ENCODE data around the gene CAPZB. TPM values are rescaled to one million over a fixed set of nuclear protein-coding genes. Genes with fewer than 3 reads are reported as not detected.
A peak's percentile ranks its signal among the peaks of the same experiment; 100 is the strongest.

The CAPZB gene
- total and polyA plus RNA-seq, 7 experiments from 2014 or later, result 216 to 559 (median 327) TPM

GRCh38 chr1:19465650-19466049 lies 19.7 kb downstream of the CAPZB start:
- peak overlapping the region in 9 of 10 donors; percentile 41 to 70 (median 60) for H3K4me3 Mint-ChIP-seq
- POLR2A ChIA-PET, result interaction anchor here (1.2 to 21.6 kb wide), 5 partner anchors 8 to 131 kb away, joined by 3 to 492 read pairs (median 6); partner anchors contain the start of gene CAPZB
- Histone ChIP-seq H3K36me3 (ENCODE audit: control insufficient read depth in 2 of 3, insufficient read depth in 3 of 3, low read length in 3 of 3) (peaks cover 0 to 5% (median 0%) of the 10 kb centered on the region in 3 experiments), H3K27ac (ENCODE audit: low read depth, low read length) (peak overlapping the region; percentile 73), H3K4me1 (ENCODE audit: control insufficient read depth in 2 of 2, insufficient read depth in 2 of 2, low read length in 2 of 2) (peaks cover 93 to 94% of the 10 kb centered on the region in 2 donors), H3K27me3 (ENCODE audit: control insufficient read depth in 2 of 2, insufficient read depth in 2 of 2, low read length in 2 of 2) (no peaks in the 10 kb centered on the region), H3K9me3 (ENCODE audit: control insufficient read depth in 2 of 3, low read length in 3 of 3) (no peaks in the 10 kb centered on the region), H3K4me3 (ENCODE audit: low read length) (no peak overlapping the region)
- no peaks in the 10 kb centered on the region for H3K27me3 Mint-ChIP-seq
- peaks cover 0 to 2% (median 0%) of the 10 kb centered on the region in 11 donors for H3K9me3 Mint-ChIP-seq
- peaks cover 66 to 97% (median 88%) of the 10 kb centered on the region in 7 donors for H3K4me1 Mint-ChIP-seq
- CTCF ChIA-PET, result interaction anchor here (0.7 to 2.3 kb wide), 8 partner anchors 12 to 116 kb away, joined by 3 to 8 read pairs (median 4); partner anchors contain the start of gene CAPZB
- H3K36me3 Mint-ChIP-seq, result peaks cover 0 to 34% (median 7%) of the 10 kb centered on the region in 5 donors
- DNase-seq (no peak), ATAC-seq (no peak)
- H3K27ac Mint-ChIP-seq, result peak overlapping the region; percentile 69 to 97 (median 90)
- intact Hi-C loops (cut with micrococcal nuclease), result no loop called here

- Mint-ChIP-seq H3K4me1 (peaks cover 62 to 95% (median 85%) of the 10 kb centered on the region in 7 donors), H3K4me3 (peak overlapping the region in 9 of 10 donors; percentile 4 to 70 (median 58)), H3K27ac (peak overlapping the region; percentile 69 to 97 (median 90)), H3K27me3 (no peaks in the 10 kb centered on the region), H3K36me3 (peaks cover 0 to 31% (median 7%) of the 10 kb centered on the region in 5 donors), H3K9me3 (peaks cover 0 to 2% (median 0%) of the 10 kb centered on the region in 11 donors)
- intact Hi-C loops (cut with micrococcal nuclease), result no loop called here
- H3K27me3 ChIP-seq (ENCODE audit: control insufficient read depth in 2 of 2, insufficient read depth in 2 of 2, low read length in 2 of 2), result no peaks in the 10 kb centered on the region
- ATAC-seq (no peak), DNase-seq (no peak)
- POLR2A ChIA-PET, result interaction anchor here (1.2 to 21.6 kb wide), 3 partner anchors 17 to 25 kb away, joined by 3 to 492 read pairs (median 4); partner anchors contain the start of gene CAPZB
- peak overlapping the region; percentile 73 for H3K27ac ChIP-seq (ENCODE audit: low read depth, low read length)
- H3K4me1 ChIP-seq (ENCODE audit: control insufficient read depth in 2 of 2, insufficient read depth in 2 of 2, low read length in 2 of 2), result peaks cover 90 to 93% of the 10 kb centered on the region in 2 donors
- no peaks in the 10 kb centered on the region for H3K9me3 ChIP-seq (ENCODE audit: control insufficient read depth in 2 of 3, low read length in 3 of 3)
- H3K36me3 ChIP-seq (ENCODE audit: control insufficient read depth in 2 of 3, insufficient read depth in 3 of 3, low read length in 3 of 3), result no peaks in the 10 kb centered on the region
- no peak overlapping the region for H3K4me3 ChIP-seq (ENCODE audit: low read length)
- CTCF ChIA-PET, result interaction anchor here (0.9 to 2.3 kb wide), 6 partner anchors 14 to 196 kb away, joined by 3 to 8 read pairs (median 4); partner anchors contain the start of gene CAPZB
Measured at GRCh38 chr1:19465123-19465522, 20.2 kb downstream of the CAPZB start.

DNA sequence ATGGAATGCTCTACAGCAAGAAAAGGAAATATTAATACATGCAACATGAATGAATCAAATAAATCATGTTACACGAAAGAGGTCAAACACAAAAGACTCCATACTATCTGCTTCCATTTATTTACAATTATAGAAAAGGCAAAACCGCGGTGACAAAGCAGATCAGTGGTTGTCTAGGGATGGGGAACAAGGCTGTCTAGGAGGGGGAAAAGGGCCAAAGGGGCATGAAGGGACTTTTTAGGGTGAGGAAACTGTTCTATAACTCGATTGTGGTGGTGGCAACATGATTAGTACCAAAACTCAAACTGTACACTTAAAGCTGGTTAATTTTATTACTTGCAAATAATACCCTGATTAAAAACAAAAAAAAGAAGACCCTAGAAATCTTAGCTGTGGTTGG lies 20.6 kb downstream of the CAPZB start:
- peaks cover 0 to 2% (median 0%) of the 10 kb centered on the region in 11 donors for H3K9me3 Mint-ChIP-seq
- DNase-seq (no peak), ATAC-seq (no peak)
- POLR2A ChIA-PET, result interaction anchor here (1.2 to 21.6 kb wide), 3 partner anchors 17 to 24 kb away, joined by 3 to 492 read pairs (median 4); partner anchors contain the start of gene CAPZB
- H3K27ac Mint-ChIP-seq, result peak overlapping the region; percentile 69 to 97 (median 90)
- Histone ChIP-seq H3K9me3 (ENCODE audit: control insufficient read depth in 2 of 3, low read length in 3 of 3) (no peaks in the 10 kb centered on the region), H3K4me1 (ENCODE audit: control insufficient read depth in 2 of 2, insufficient read depth in 2 of 2, low read length in 2 of 2) (peaks cover 90 to 93% of the 10 kb centered on the region in 2 donors), H3K4me3 (ENCODE audit: low read length) (no peak overlapping the region), H3K36me3 (ENCODE audit: control insufficient read depth in 2 of 3, insufficient read depth in 3 of 3, low read length in 3 of 3) (no peaks in the 10 kb centered on the region), H3K27ac (ENCODE audit: low read depth, low read length) (peak overlapping the region; percentile 73), H3K27me3 (ENCODE audit: control insufficient read depth in 2 of 2, insufficient read depth in 2 of 2, low read length in 2 of 2) (no peaks in the 10 kb centered on the region)
- H3K27me3 Mint-ChIP-seq, result no peaks in the 10 kb centered on the region
- peaks cover 62 to 95% (median 85%) of the 10 kb centered on the region in 7 donors for H3K4me1 Mint-ChIP-seq
- peaks cover 0 to 32% (median 7%) of the 10 kb centered on the region in 5 donors for H3K36me3 Mint-ChIP-seq
- intact Hi-C loops (cut with micrococcal nuclease), result no loop called here
- H3K4me3 Mint-ChIP-seq, result peak overlapping the region; percentile 35 to 70 (median 58)
- CTCF ChIA-PET, result interaction anchor here (0.9 to 2.3 kb wide), 5 partner anchors 17 to 196 kb away, joined by 3 to 8 read pairs (median 5); no protein-coding TSS in a partner anchor

DNA sequence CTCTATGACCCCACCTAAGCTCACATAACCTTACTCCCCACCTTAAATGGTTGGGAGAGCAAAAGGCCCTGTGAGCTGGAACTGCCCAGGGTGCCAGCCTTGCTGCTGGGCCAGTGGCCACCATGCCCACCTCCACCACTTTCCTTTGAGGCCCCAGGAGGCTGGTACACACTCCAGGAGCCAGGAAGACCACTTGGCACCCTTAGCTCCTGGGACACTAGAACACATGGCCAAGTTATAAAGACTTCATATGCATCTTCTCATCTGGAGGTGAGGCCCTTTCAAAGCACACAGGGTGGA lies 21.9 kb downstream of the CAPZB start:
- ATAC-seq, result no peak
- peak overlapping the region; percentile 86 to 98 (median 95) for H3K27ac Mint-ChIP-seq
- CTCF ChIA-PET, result interaction anchor here (0.6 to 1.5 kb wide), 4 partner anchors 14 to 188 kb away, joined by 3 to 5 read pairs (median 4); no protein-coding TSS in a partner anchor
- peaks cover 62 to 95% (median 85%) of the 10 kb centered on the region in 7 donors for H3K4me1 Mint-ChIP-seq
- no peak for DNase-seq
- peaks cover 0 to 32% (median 7%) of the 10 kb centered on the region in 5 donors for H3K36me3 Mint-ChIP-seq
- H3K27me3 ChIP-seq (ENCODE audit: control insufficient read depth in 2 of 2, insufficient read depth in 2 of 2, low read length in 2 of 2), result no peaks in the 10 kb centered on the region
- intact Hi-C loops (cut with micrococcal nuclease), result loop anchor here (1.0 to 2.0 kb wide), 7 partner anchors 9 to 137 kb away; partner anchors contain the start of gene CAPZB (in 1 of the 2)
- POLR2A ChIA-PET, result interaction anchor here (0.6 to 21.6 kb wide), 12 partner anchors 9 to 136 kb away, joined by 3 to 492 read pairs (median 4); partner anchors contain the start of gene CAPZB
- H3K9me3 ChIP-seq (ENCODE audit: control insufficient read depth in 2 of 3, low read length in 3 of 3), result no peaks in the 10 kb centered on the region
- H3K4me3 ChIP-seq (ENCODE audit: low read length), result peak overlapping the region; percentile 49
- H3K9me3 Mint-ChIP-seq, result peaks cover 0 to 2% (median 0%) of the 10 kb centered on the region in 11 donors
- H3K36me3 ChIP-seq (ENCODE audit: control insufficient read depth in 2 of 3, insufficient read depth in 3 of 3, low read length in 3 of 3), result no peaks in the 10 kb centered on the region
- peak overlapping the region; percentile 84 for H3K27ac ChIP-seq (ENCODE audit: low read depth, low read length)
- H3K4me3 Mint-ChIP-seq, result peak overlapping the region; percentile 66 to 87 (median 82)
- peaks cover 90 to 93% of the 10 kb centered on the region in 2 donors for H3K4me1 ChIP-seq (ENCODE audit: control insufficient read depth in 2 of 2, insufficient read depth in 2 of 2, low read length in 2 of 2)
- H3K27me3 Mint-ChIP-seq, result no peaks in the 10 kb centered on the region

GRCh38 chr1:19462781-19463503 lies 22.4 kb downstream of the CAPZB start:
- no peaks in the 10 kb centered on the region for H3K36me3 ChIP-seq (ENCODE audit: control insufficient read depth in 2 of 3, insufficient read depth in 3 of 3, low read length in 3 of 3)
- H3K27me3 ChIP-seq (ENCODE audit: control insufficient read depth in 2 of 2, insufficient read depth in 2 of 2, low read length in 2 of 2), result no peaks in the 10 kb centered on the region
- Mint-ChIP-seq H3K36me3 (peaks cover 0 to 32% (median 7%) of the 10 kb centered on the region in 5 donors), H3K4me1 (peaks cover 59 to 94% (median 84%) of the 10 kb centered on the region in 7 donors), H3K4me3 (peak overlapping the region; percentile 66 to 87 (median 82)), H3K9me3 (peaks cover 0 to 2% (median 0%) of the 10 kb centered on the region in 11 donors), H3K27ac (peak overlapping the region; percentile 86 to 98 (median 95)), H3K27me3 (no peaks in the 10 kb centered on the region)
- POLR2A ChIA-PET, result interaction anchor here (0.6 to 21.6 kb wide), 12 partner anchors 9 to 137 kb away, joined by 3 to 492 read pairs (median 4); partner anchors contain the start of gene CAPZB
- peaks cover 88 to 92% of the 10 kb centered on the region in 2 donors for H3K4me1 ChIP-seq (ENCODE audit: control insufficient read depth in 2 of 2, insufficient read depth in 2 of 2, low read length in 2 of 2)
- ATAC-seq (peak; percentile 90), DNase-seq (peak in 7 of 9 donors; percentile 69 to 88 (median 82))
- peak overlapping the region; percentile 84 for H3K27ac ChIP-seq (ENCODE audit: low read depth, low read length)
- CTCF ChIA-PET, result interaction anchor here (0.7 to 1.5 kb wide), 3 partner anchors 14 to 20 kb away, joined by 3 to 5 read pairs (median 5); no protein-coding TSS in a partner anchor
- H3K4me3 ChIP-seq (ENCODE audit: low read length), result peak overlapping the region; percentile 49
- intact Hi-C loops (cut with micrococcal nuclease), result loop anchor here (1.0 to 2.0 kb wide), 7 partner anchors 9 to 137 kb away; partner anchors contain the start of gene CAPZB (in 1 of the 2)
- H3K9me3 ChIP-seq (ENCODE audit: control insufficient read depth in 2 of 3, low read length in 3 of 3), result no peaks in the 10 kb centered on the region

- H3K9me3 Mint-ChIP-seq, result peaks cover 0 to 2% (median 0%) of the 10 kb centered on the region in 11 donors
- Histone ChIP-seq H3K9me3 (ENCODE audit: control insufficient read depth in 2 of 3, low read length in 3 of 3) (no peaks in the 10 kb centered on the region), H3K4me3 (ENCODE audit: low read length) (peak overlapping the region; percentile 7), H3K36me3 (ENCODE audit: control insufficient read depth in 2 of 3, insufficient read depth in 3 of 3, low read length in 3 of 3) (peaks cover 0 to 3% (median 0%) of the 10 kb centered on the region in 3 experiments), H3K27ac (ENCODE audit: low read depth, low read length) (peak overlapping the region; percentile 84), H3K4me1 (ENCODE audit: control insufficient read depth in 2 of 2, insufficient read depth in 2 of 2, low read length in 2 of 2) (peaks cover 91 to 95% of the 10 kb centered on the region in 2 donors), H3K27me3 (ENCODE audit: control insufficient read depth in 2 of 2, insufficient read depth in 2 of 2, low read length in 2 of 2) (no peaks in the 10 kb centered on the region)
- POLR2A ChIA-PET, result interaction anchor here (0.5 to 21.6 kb wide), 12 partner anchors 8 to 148 kb away, joined by 3 to 492 read pairs (median 3); partner anchors contain the start of gene CAPZB
- peak overlapping the region; percentile 23 to 97 (median 90) for H3K27ac Mint-ChIP-seq
- intact Hi-C loops (cut with micrococcal nuclease), result no loop called here
- DNase-seq (no peak), ATAC-seq (no peak)
- H3K4me3 Mint-ChIP-seq, result peak overlapping the region in 5 of 10 donors; percentile 41 to 86 (median 64)
- peaks cover 70 to 94% (median 84%) of the 10 kb centered on the region in 7 donors for H3K4me1 Mint-ChIP-seq
- CTCF ChIA-PET, result interaction anchor here (0.7 to 2.4 kb wide), 5 partner anchors 13 to 121 kb away, joined by 3 to 13 read pairs (median 4); no protein-coding TSS in a partner anchor
- H3K36me3 Mint-ChIP-seq, result peaks cover 3 to 34% (median 9%) of the 10 kb centered on the region in 5 donors
- no peaks in the 10 kb centered on the region for H3K27me3 Mint-ChIP-seq
Measured at GRCh38 chr1:19461220-19461554, 24.2 kb downstream of the CAPZB start.

Data from naive thymus-derived CD4-positive, alpha-beta T cell (primary cell).